Adrenal gland (tissue), 5 donors: ENCODE results near the gene CCDC88B.

Experiments
- POLR2A ChIP-seq, 2 donors: fragments of 450-650 bp; IDR thresholded peaks; one replicate each; pipeline ENCODE4 v1.6.1; 2017; ENCODE audit warnings: antibody characterized with exemption in 2 of 2, mild to moderate bottlenecking in 2 of 2, moderate library complexity in 1 of 2
- TF ChIP-seq, protein P1 (sequence below), 6 experiments: fragments of 450-650 bp in 4 of 6; fragments of 200-600 bp in 2 of 6; sonication (generic) in 1 of 6; IDR thresholded peaks; 1 replicate in 5 of 6; 2 replicates in 1 of 6; pipeline versions ENCODE4 v1.5.1 to v1.8.0; 2016 to 2021; ENCODE audit warnings: antibody characterized with exemption in 6 of 6, mild to moderate bottlenecking in 2 of 6, moderate library complexity in 1 of 6
- donor health status: DM: no; HTN: no; CAD: no.

GRCh38 chr11:64306563-64306875 is 33.5 kb upstream of the CCDC88B start:
- TF ChIP-seq, protein P1, sequence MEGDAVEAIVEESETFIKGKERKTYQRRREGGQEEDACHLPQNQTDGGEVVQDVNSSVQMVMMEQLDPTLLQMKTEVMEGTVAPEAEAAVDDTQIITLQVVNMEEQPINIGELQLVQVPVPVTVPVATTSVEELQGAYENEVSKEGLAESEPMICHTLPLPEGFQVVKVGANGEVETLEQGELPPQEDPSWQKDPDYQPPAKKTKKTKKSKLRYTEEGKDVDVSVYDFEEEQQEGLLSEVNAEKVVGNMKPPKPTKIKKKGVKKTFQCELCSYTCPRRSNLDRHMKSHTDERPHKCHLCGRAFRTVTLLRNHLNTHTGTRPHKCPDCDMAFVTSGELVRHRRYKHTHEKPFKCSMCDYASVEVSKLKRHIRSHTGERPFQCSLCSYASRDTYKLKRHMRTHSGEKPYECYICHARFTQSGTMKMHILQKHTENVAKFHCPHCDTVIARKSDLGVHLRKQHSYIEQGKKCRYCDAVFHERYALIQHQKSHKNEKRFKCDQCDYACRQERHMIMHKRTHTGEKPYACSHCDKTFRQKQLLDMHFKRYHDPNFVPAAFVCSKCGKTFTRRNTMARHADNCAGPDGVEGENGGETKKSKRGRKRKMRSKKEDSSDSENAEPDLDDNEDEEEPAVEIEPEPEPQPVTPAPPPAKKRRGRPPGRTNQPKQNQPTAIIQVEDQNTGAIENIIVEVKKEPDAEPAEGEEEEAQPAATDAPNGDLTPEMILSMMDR (IDR thresholded peaks at IDR 0.05): no peak
- TF ChIP-seq POLR2A (IDR thresholded peaks at IDR 0.05): no peak
